Measurements from ENCODE around the gene PTPRM.

The PTPRM gene

DNA sequence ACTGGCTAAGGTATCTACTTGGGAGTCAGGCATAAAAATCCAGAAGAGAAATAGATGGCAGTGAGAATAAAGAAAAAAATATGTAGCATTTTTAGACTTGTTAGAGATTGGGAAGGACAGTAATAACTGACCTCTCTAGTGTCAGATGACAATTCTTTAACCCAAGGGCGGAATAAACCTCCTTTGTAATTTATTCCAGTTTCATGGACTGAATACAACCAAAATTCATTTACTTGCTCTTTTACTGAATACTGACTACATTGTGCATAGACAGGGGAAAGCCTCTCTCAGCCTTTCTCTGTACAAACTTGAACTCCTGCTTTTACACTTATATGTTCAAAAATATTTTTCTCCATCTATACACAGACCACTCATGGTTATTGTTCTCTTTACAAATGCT, 566.8 kb downstream of the PTPRM start:
- no peak for FAIRE-seq

DNA sequence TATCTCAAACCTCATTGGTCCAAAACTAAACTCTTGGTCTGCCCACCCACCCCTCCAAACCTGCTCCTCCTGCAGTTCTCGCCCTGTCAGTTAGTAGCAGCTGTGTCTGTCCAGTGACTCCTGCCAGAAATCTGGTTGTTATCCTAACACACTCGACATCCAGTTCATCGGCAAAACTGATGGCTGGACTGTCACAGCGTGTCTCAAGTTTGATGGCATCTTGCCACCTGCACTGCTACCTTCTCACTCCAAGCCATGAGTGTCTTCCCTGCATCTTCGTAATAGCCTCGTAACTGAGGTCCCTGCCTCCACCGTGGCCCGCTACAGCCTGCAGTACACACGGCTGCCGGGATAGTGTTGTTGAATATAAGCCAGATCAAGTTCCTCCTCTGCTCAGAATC, 572.0 kb downstream of the PTPRM start:
- no peak for FAIRE-seq

DNA sequence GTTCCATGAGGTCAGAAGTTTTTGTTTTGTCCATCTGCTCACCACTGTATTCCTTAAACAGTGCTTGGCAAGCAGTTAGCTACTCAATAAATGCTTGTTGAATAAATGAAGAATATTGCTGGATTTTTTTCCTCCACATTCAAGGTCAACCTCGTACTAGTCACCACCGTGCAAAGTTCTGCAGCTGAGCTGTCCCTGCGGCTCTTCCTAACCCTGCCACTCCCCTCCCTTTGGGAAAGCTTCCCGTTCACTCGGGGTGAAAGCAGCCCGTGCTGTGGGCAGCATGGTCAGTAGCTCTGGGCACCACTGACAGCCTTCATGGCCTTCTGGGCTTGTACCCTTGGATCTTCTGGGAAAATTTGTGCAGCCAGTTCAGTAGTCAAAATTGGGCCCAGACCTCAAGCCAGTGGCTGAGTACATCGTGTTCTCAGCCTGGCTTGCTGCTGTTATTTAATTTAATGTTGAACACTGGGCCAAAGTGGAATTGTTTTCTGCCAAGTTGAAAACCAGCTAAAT, 572.8 kb downstream of the PTPRM start:
- no peak for FAIRE-seq

DNA sequence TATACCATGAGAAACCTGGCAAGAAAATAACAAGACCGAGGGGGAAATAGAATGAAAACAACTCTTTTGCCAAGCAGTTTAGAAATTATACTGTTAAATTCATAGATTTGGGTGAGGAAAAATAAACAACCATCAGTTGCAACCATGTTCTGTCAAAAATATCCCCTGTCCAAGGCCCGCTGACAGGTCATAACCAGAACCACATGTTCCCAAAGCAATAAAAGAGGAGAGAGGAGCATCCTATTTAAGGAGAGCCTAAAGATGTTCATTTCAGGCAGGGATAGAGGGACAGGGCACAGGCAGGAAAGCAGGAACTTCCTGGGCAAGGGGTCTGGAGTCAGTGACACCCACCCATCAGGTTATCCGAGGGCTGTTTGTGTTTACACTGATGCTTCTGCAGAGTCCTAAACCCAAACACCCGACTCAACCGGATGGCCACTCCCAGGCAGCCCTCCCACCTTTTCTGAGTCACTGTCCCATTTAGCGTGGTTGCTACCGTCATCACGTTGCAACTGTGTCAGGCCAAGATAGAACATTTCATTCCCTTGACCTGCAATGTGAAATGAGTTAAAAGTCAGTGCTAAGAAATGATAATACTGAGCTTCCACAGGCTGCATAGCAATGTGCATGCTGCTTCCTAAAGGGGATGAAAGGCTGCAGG, 573.9 kb downstream of the PTPRM start:
- no peak for FAIRE-seq

DNA sequence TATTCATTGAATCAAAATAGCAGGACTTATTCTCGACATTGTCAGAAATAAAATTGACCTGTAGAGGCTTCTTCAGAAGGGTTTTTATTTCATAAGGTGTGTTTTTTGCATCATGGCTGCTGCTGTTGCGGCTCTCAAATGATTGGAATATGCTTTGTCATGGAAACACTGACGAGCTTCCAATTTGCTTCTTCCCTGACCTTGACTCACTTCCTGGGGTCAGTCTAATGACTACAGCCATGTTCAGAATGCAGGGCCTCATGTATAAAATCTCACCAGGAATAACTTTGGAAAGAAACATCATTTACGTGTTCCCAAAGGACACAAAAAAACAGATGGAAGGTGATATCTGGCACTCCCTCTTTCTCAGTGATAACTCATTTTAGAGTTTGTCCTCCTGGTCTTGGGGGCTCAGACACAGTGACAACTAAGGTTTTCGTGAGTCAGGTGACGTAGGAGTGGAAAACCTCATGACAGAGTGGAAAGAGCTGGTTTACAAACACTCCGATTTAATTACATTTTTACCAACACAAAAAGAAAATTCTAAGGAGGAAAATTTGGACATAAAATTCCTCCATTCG, 575.1 kb downstream of the PTPRM start:
- no peak for FAIRE-seq

DNA sequence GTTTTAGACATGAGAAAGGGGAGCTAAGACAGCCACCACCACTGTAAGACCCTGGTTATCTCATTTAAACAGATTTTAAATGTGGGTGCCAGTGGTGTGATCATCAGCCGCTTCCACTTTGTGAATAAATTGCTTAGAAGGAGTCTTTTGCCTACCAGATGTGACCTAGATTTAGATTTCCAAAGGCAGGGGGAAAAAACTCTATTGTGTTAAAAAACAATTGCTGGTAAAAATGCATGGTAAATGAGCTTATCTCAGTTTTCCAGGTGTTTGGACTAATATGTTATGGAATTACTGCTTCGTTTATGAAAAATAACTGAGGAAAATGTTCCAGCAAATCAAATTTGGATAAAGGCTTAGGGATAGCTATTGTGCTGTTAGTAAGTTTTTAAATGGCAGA, 575.8 kb downstream of the PTPRM start:
- no peak for FAIRE-seq

DNA sequence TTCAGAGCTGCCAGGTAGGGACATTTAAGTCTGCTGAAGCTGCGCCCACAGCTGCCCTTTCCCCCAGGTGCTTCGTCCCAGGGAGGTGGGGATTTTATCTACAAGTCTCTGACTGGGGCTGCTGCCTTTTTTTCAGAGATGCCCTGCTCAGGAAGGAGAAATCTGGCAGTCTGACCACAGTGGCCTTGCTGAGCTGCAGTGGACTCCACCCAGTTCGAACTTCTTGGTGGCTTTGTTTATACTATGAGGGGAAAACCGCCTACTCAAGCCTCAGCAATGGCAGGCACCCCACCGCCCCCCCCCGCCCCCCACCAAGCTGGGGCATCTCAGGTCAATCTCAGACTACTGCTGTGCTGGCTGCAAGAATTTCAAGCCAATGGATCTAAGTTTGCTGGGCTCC, 584.1 kb downstream of the PTPRM start:
- FAIRE-seq = no peak

DNA sequence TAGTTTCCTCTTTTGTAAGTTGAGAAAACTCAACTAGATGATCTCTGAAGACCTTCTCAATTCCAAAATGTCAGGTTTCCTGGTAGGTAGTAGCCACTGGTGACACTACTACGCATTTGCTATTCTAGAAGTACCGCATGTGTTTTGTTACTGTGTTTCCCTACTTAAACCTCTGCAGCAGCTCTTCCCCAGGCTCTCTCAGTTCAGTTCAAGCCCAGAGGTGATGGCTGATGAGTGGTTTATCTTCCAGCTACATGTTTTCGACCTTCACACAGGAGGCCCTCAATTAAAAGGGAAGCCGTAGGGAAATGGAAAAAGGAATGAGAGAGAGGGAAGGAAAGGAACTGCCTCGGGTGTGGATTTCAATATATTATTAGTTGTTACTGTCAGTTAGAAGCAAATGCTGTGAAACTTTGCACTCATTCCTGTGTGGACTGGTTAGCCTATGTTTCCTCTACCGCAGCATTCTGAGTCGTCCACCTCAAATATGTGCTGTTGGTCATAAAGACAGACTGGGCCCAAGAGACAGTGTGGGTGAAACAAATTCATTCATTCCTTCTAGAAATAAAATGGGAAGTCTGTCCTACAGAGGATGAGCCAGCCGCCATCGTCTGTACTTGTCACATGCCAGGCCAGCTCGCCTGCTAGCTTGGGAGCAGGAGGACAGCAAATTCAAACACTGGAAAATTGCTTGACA, 586.9 kb downstream of the PTPRM start:
- FAIRE-seq = no peak

DNA sequence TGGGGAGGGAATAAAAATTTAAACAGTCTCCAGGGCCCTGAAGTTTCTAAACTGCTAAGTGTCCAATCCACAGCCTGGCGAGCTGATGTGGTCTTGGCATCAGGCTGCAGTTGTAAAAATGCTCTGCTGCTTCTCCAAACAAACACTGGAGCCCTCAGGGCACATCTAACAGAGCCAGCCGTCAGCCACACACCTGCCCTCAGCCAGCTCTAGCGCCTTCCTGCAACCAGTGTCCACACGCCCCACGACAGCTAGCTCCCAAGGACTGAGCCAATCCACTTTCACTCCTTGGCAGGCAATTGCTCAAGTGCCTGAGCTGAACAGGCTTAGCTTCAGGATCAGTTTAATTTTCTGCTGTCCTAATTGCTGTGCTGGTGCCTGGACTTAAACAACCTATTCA, 595.7 kb downstream of the PTPRM start:
- FAIRE-seq = no peak

DNA sequence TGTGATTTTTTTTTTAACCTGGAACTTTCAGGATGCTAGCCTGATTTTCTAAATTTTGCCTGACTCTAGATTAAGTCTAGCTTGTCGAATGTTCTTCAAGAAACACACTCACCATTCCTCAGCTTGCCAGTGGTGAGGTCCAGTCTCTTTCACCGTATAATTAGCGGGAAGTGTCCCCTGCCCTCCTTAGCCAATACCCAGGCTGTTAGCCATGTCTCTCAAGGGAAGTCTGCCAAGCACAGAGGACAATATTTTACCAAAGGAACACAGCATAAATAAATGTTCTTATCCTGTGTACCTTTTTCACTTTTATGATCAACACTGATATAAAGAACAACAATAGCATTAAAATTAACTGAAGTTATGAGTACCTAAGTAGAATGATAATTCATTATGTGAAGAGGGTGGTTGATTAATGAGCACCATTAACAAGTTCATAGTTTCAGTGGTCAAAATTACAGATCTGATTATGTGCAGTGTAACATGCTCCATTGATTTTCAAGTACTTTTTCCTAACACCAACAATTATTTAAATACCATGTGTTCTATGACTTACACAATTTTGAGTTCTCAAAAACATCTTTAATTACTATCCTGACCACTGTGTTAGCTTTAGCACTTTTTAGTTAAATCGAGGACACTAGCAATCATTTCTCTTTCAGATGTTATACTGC, 596.3 kb downstream of the PTPRM start:
- FAIRE-seq = no peak

DNA sequence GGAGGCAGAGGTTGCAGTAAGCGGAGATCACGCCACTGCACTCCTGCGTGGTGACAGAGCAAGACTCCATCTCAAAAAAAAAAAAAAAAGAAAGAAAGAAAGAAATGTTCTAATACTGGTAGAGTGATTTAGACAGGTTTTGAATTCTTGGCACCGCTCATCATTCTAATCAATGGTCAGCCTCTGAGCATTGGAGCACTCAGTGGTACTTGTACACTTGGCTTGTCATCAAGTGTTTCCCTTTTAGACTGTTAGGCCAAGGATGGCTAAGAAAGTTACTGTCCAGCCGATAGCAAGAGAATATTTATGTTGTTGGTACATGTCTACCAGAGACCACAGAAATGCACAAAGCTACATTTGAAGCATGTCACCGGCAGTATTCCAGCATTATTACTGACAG, 598.0 kb downstream of the PTPRM start:
- FAIRE-seq = no peak

DNA sequence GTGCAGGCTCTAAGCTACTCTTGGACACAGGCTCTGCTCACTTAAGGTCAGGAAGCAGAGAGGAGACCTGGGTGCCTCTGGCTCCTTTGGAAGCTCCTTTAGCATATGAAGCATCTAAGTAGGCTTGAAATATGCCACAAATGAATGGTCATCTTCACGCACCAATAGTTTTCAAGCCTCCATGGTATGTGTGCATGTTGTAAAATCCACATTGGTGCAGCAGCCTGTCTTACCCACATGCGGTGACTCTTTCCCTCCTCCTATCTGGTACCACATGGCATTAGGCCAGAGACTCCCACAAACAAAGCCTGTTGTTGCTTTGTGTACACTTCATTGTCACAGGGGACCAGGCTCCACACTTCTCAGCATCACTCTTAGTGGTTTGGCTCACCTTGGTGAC, 599.9 kb downstream of the PTPRM start:
- FAIRE-seq = no peak

DNA sequence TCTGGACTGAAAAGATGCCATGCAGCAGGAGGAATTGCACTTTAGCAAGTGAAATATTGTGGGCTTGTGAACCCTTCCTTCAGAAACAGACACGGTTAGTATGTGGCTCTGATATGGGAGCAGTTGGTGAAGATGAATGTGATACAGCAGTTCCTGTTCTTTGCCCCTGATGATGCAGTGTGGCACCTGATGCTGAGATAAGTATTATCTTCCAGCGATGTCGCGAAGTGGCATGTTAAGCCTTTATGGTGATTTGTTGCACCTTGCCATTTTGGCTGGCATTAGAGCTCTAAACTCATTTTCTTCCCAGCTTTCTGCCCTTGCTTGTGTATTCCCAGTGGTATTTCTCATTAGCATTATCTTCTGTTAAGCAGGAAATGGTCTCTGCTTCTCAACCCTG, 600.6 kb downstream of the PTPRM start:
- no peak for FAIRE-seq

DNA sequence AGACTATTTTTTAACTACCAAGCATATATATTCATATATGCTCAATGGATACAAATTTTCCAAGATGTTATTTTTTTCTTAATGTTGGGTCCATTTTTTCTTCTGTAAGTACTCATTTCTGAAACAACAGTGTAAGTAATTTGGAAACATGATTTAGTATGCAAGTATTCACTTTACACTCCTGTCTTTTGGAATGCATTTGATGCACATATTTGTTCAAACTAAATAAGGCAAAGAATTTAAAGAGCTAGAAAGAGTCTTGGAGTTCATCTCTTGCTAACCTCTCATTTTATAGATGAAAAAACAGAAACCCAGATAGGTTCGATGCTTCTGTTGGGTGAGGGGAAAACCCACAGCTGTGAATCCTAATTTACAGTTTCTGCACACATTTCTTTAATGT, 602.6 kb downstream of the PTPRM start:
- FAIRE-seq = no peak

DNA sequence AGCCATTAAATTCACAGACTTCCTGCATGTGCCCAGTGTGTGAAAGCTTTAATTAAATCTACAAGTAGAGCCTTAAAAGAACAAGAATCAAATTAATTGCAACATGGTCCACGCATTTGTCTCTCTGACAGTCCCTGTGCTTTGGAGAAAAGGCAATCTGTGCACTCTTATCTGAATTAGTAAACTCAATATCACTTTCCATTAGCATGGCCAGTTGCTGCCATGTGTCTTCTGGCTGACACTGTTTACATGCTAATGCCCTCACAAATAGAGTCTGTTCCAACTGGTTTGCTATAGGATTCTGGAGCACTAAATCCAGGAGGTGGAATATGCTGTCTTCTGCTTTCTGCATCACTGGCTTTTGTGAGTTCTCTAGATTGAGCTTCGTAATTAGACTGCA, 607.7 kb downstream of the PTPRM start:
- no peak for FAIRE-seq

DNA sequence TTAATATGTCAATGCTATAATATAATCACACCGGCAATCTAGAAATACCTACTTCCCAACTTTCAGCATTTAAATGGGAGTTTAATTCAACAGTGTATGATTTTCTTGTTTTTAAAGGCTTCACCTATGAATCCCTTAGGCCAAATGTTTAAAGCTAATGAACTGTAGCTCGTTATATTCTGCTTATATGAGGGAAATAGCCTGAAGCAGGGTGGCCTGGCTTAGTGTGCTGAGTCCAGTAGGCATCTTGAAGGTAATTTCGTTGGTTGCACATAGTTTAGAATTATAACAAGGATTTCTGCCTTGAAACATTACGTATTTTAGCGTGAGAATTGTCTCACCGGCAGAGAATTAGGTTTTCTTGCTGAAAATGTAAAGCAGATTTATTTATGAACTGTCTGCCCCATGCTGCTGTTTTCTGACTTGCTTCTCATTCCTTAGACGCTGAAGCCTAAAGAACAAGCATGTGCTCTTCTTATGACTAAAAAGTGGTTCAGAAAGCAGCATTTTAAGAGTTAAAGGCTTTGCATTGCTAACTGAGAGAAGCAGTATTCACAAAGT, 608.5 kb downstream of the PTPRM start:
- no peak for FAIRE-seq

DNA sequence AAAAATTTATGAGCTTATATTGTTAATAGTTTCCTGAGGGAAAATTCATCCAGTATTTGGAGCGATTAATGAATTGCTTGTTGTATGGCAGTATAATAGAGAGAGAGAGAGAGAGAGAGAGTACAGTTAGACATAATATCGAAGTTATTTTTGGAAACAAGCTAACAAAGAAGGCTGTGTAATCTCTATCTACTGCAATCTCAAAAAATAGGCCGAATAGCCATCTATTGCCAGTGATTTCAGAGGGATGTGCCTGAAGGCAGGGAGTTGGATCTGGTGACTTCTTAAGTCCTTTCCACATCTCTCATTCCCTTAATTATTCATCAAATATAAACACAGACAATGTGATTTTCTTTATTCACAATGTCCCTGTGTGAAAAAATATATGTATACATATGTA, 609.0 kb downstream of the PTPRM start:
- FAIRE-seq = no peak

DNA sequence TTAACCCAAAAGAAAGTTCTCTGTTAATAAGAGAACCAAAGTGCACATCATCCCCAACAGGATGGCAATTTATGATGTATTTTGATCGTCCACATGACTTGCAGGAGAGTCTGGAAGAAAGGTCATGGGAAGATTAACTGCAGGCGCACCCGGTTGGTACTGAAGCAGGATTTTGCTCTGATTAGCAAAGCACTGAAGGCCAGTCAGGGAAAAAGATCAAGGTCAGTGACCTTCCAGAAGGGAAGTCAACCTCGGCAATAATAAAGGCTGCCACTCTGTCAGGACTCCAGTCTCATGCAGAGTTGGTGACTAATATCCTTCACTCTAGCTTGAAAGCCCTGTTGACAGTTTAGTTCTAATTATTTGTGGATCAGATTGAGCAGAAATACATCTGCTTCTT, 609.4 kb downstream of the PTPRM start:
- no peak for FAIRE-seq

DNA sequence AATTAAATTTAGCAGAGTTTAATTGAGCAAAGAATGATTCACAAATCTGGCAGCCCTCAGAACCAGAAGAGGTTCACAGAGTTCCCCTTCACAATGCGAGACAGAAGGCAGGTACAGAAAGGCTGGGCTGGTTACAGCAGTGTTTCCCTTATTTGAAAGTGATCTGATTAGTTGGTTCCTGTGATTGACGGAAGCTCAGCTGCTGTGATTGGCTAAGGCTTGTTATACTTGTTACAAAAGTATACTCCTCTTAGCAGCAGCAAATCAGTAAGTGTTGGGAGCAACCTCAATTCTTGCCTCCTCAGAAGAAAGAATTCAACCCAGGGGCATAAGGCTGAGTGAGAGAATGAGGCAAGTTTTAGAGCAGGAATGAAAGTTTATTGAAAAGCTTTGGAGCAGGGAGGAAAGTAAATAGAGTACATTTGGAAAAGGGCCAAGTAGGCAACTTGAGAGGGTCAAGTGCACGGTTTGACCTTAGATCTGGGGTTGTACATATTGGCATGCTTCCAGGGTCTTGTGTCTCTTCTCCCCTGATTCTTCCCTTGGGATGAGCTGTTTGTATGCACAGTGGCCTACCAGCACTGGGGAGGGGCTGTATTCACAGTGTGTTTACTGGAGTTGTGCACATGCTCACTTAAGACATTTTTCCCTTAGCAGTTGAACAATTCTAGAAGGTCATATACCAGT, 610.4 kb downstream of the PTPRM start:
- FAIRE-seq = no peak

DNA sequence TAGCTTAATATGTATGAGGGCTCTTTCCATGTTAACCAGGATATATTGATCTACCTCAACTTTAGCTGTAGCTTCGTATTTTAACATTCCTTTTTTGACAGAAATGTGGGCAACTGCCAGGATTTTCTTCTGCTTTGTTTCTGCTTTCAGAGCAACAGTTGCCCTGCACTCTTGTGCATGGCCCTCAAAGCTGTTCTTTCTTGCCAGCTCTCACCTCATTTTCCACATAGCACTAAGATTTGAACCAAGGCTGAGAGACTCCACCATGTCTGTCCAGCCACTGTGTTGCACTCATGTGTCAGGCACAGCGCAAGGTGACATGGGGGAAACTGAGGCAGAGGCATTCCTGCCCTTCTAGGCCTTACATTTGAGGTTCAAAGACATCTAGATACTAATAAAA, 619.3 kb downstream of the PTPRM start:
- FAIRE-seq = no peak

DNA sequence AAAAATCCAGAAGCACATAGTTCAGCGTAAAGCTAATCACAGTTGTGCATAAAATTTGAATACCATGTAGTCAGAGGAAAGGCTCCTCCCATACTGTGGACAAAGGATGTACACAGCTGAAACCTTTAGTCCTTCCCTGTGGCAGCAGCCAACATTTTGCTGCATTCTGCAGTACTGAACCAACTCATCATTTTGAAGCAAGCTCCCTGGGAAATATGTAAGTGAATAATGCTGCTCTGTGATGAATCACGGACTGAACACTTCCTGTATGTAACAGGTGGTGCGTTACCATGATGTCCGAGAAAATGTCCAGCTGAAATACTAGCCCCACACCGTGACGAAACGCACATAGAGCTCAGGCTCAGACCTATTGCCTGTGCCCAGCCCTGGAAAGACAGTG, 621.1 kb downstream of the PTPRM start:
- FAIRE-seq = no peak

DNA sequence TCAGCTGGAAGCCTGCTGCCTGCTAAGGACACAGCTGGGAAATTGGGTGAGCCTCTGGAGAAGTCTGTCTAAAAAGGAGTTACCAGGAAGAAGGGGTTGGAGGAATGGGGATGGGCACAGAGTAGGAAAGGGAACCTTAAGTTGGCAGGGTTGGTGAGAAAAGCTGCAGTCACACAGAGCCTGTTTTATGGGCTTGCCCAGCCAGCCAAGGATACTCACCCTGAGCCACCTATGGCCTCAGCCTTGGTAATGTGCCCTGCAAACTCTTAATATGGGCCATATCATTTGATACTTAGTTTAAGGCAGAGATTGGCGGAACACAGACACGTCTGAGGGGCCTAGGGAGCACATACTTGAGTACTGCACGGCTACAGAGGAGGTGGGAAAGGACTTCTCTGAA, 623.9 kb downstream of the PTPRM start:
- no peak for FAIRE-seq

DNA sequence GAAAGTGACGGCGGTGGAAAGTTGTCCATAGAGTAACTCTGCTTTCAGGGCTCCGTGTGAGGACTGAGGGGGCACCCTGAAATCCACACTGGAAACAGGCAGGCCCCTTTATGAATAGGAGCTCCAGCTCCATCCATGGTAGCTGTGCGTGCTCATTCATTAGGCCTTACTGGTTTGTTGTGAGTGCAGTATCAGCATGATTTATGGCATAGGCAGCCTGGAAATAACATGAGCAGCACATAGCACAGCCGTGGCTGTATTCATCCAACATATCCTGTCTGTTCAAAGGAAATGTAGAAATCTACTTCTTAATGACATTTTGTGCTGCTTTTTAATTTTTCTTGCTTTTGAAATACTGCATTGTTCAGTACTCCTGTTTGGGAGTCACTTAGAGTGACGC, 627.3 kb downstream of the PTPRM start:
- no peak for FAIRE-seq
